Neural progenitor cell (in vitro differentiated cells): ENCODE measurements around the gene OR2B3.

ENCODE experiments used
- CTCF ChIP-seq: fragments of 200-600 bp; sonication (generic); IDR thresholded peaks from 2 replicates; pipeline ENCODE4 v1.5.1; 2017; ENCODE audit warnings: antibody characterized with exemption, mild to moderate bottlenecking
- EZH2 ChIP-seq: fragments of 200-600 bp; sonication (generic); IDR thresholded peaks from 2 replicates; pipeline ENCODE4 v1.6.1; 2017; ENCODE audit warnings: antibody characterized with exemption, mild to moderate bottlenecking, moderate library complexity

- TF ChIP-seq CTCF = no peak
- TF ChIP-seq EZH2 = no peak
Measured at GRCh38 chr6:29087213-29087612, at the start of gene OR2B3.
